ENCODE results near the gene CHKA. TPM values are rescaled to one million over a fixed set of nuclear protein-coding genes. Genes with fewer than 3 reads are reported as not detected.

Gene CHKA
- total RNA-seq, 2 donors from 2014 or later, result 72.1 to 92.6 TPM

DNA sequence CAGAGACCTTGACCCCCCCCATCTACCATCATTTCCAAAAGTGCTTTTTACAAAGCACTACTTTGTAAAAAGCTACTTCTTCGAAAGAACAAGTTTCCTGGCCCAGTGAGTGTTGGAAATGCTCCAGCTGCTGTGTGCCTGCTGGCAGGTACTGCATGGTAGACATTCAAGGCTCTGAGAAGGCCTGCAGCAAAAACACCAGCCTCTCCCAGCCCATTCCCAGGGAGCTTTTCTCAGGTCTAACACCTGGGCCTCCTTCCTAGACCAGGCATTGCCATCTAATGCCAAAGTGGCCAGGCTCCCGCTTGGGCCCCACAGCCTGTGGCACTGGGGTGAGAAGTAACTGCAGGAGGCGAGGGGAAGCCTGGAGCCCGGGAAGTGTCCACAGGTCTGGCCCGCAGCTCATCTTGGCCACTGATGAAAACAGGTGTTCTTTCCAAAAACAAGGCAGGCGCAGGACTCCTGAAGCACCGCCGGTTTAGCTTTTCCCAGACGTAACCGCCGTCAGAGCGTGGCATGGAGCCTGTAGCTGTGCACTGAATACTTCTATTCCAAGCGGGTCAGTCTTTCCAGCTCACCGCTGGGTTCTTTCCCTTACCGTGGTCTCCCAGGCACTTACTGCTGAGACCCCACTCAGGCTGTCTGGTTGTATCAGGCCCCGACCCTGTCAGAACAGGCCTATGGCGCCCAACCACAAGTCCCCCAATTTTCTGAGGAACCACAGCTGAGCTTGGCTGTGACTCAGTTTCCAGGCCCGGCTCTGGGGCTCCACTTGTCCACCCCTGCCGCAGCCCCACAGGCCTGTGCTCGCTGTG is 83.6 kb downstream of the CHKA start:
- TF ChIP-seq POLR2A (IDR thresholded peaks at IDR 0.05), result no peak
- TF ChIP-seq, protein P1, sequence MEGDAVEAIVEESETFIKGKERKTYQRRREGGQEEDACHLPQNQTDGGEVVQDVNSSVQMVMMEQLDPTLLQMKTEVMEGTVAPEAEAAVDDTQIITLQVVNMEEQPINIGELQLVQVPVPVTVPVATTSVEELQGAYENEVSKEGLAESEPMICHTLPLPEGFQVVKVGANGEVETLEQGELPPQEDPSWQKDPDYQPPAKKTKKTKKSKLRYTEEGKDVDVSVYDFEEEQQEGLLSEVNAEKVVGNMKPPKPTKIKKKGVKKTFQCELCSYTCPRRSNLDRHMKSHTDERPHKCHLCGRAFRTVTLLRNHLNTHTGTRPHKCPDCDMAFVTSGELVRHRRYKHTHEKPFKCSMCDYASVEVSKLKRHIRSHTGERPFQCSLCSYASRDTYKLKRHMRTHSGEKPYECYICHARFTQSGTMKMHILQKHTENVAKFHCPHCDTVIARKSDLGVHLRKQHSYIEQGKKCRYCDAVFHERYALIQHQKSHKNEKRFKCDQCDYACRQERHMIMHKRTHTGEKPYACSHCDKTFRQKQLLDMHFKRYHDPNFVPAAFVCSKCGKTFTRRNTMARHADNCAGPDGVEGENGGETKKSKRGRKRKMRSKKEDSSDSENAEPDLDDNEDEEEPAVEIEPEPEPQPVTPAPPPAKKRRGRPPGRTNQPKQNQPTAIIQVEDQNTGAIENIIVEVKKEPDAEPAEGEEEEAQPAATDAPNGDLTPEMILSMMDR (IDR thresholded peaks at IDR 0.05), result peak in 2 of 7 experiments; percentile 8 to 19
- intact Hi-C loops (cut with DNase I), result no loop called here
- ATAC-seq (no peak), DNase-seq (peak; percentile 74 to 84 (median 79))
- Histone ChIP-seq H3K27me3 (no peaks in the 10 kb centered on the region), H3K36me3 (replicated peaks in 1 of 2; ENCODE audit: insufficient read depth in 1 of 2, low read depth in 2 of 2) (no peaks in the 10 kb centered on the region), H3K4me3 (no peak overlapping the region), H3K9me3 (no peaks in the 10 kb centered on the region), H3K27ac (peak overlapping the region; percentile 86 to 96 (median 96)), H3K4me1 (peaks cover 74% of the 10 kb centered on the region)
- WGBS, 2 donors, result 42 to 48% methylated on average over 11 to 20 of the region's 20 CpGs

DNA sequence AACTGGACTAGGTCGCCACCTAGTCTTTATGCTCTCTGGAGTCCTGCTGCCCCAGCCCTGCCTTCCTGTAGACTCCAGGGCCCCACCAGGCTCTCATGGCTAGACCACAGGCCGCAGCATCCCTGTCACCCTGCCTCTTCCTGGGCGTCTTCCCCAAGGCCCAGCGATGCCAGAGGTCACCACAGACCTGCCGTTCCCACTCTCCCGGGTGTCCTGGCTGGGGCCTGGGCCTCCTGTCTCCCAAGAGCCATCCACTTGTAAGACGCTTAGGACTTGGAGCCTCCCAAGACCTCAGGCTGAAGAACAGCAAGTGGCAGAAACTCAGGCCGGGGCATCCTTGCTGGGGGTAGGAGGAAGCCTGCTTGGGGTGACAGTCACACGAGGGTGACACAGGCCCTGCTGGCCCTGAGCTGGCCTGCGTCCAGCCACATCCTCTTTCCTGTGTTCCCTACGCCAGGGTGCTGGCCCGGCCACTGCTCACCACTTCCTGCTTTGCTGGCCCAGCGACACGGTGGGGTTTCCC is 84.4 kb downstream of the CHKA start:
- H3K27ac ChIP-seq, result peak overlapping the region; percentile 86 to 96 (median 96)
- H3K36me3 ChIP-seq (replicated peaks in 1 of 2; ENCODE audit: insufficient read depth in 1 of 2, low read depth in 2 of 2), result no peaks in the 10 kb centered on the region
- ATAC-seq (no peak), DNase-seq (peak in 3 of 4 donors; percentile 71 to 80 (median 73))
- peaks cover 74% of the 10 kb centered on the region for H3K4me1 ChIP-seq
- TF ChIP-seq, protein P1 (IDR thresholded peaks at IDR 0.05), result no peak
- TF ChIP-seq POLR2A (IDR thresholded peaks at IDR 0.05), result no peak
- no peak overlapping the region for H3K4me3 ChIP-seq
- 45 to 73% methylated on average over 5 to 14 of the region's 14 CpGs for WGBS, 2 donors
- intact Hi-C loops (cut with DNase I), result no loop called here
- H3K9me3 ChIP-seq, result no peaks in the 10 kb centered on the region
- H3K27me3 ChIP-seq, result no peaks in the 10 kb centered on the region

DNA sequence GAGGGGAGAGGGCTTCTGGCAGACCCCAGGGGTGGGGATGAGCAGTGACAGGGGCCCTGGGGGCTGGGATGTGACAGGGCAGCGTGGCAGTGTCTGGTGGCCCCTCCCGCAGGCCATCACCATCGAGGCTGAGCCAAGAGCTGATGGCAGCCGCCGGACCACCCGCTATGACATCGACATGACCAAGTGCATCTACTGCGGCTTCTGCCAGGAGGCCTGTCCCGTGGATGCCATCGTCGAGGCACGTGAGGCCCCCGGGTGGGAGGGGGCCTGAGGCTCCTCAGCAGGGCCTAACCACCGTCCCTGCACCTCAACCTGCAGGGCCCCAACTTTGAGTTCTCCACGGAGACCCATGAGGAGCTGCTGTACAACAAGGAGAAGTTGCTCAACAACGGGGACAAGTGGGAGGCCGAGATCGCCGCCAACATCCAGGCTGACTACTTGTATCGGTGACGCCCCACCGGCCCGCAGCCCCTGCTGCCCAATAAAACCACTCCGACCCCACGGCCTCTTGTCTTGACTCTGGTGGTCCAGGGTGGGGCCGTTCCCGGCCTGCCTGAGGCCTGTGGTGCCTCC is 85.0 kb downstream of the CHKA start:
- no peaks in the 10 kb centered on the region for H3K9me3 ChIP-seq
- peaks cover 74% of the 10 kb centered on the region for H3K4me1 ChIP-seq
- DNase-seq (peak in 1 of 4 donors; percentile 56), ATAC-seq (no peak)
- intact Hi-C loops (cut with DNase I), result no loop called here
- WGBS, 2 donors, result 73 to 85% methylated on average over 3 to 27 of the region's 27 CpGs
- no peaks in the 10 kb centered on the region for H3K27me3 ChIP-seq
- H3K36me3 ChIP-seq (replicated peaks in 1 of 2; ENCODE audit: insufficient read depth in 1 of 2, low read depth in 2 of 2), result no peaks in the 10 kb centered on the region
- H3K4me3 ChIP-seq, result no peak overlapping the region
- TF ChIP-seq, protein P1 (IDR thresholded peaks at IDR 0.05), result no peak
- TF ChIP-seq POLR2A (IDR thresholded peaks at IDR 0.05), result no peak
- H3K27ac ChIP-seq, result peak overlapping the region; percentile 86 to 96 (median 96)

DNA sequence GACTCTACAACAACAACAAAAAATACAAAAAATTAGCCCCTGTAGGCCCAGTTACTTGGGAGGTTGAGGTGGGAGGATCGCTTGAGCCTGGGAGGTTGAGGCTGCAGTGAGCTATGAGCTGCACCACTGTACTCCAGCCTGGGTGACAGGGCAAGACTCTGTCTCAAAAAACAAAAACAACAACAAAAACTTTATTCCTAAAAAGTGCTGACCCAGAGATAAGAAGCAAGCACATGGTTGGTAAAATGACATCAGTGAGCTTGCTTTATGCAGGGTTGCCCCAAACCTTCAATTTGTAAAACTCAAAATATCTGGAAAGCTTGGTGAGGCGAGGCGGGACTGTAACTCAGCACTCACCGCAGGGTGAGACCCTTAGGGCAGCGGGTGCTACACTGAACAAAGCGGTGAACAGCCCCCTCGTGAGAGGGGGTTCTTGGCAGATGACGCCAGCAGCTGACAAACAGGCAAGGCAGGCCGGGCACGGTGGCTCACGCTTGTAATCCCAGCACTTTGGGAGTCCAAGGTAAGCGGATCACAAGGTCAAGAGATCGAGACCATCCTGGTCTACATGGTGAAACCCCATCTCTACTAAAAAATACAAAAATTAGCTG is 85.8 kb downstream of the CHKA start:
- DNase-seq (no peak), ATAC-seq (no peak)
- no peak overlapping the region for H3K4me3 ChIP-seq
- no peaks in the 10 kb centered on the region for H3K27me3 ChIP-seq
- H3K36me3 ChIP-seq (replicated peaks in 1 of 2; ENCODE audit: insufficient read depth in 1 of 2, low read depth in 2 of 2), result no peaks in the 10 kb centered on the region
- 84 to 92% methylated on average over 13 of the region's 13 CpGs for WGBS, 2 donors
- intact Hi-C loops (cut with DNase I), result no loop called here
- H3K4me1 ChIP-seq, result peaks cover 68% of the 10 kb centered on the region
- H3K9me3 ChIP-seq, result no peaks in the 10 kb centered on the region
- H3K27ac ChIP-seq, result peak overlapping the region in 2 of 4 donors; percentile 96
- TF ChIP-seq, protein P1 (IDR thresholded peaks at IDR 0.05), result no peak
- no peak for TF ChIP-seq POLR2A (IDR thresholded peaks at IDR 0.05)

Measured in body of pancreas (tissue), 4 donors.